Right lung (tissue), 5 donors: ENCODE results near the gene LYRM2. TPM values are rescaled to one million over a fixed set of nuclear protein-coding genes. Genes with fewer than 3 reads are reported as not detected.
"Not testable (repeated sequence)": the region's sequence is repeated elsewhere in the genome, so short reads cannot be mapped to it uniquely, and the experiment has no call there.

Experiments used
- DNase-seq, 2 donors: peaks; one replicate each; pipeline ENCODE4 v3.0.0-alpha.2; 2013
- polyA plus RNA-seq, 5 donors: library from polyadenylated mRNA; unstranded; fragments of 120-200 nt; gene quantifications; one replicate each; pipeline versions ENCODE4 v1.2.1 to v1.2.3, GENCODE V29; 2013; ENCODE audit warnings: inconsistent platforms in 1 of 5, low replicate concordance in 1 of 5; ENCODE audit not compliant: insufficient read length in 5 of 5, insufficient read depth in 1 of 5

The LYRM2 gene
- polyA plus RNA-seq, 5 donors = 31.1 to 52.7 (median 40.9) TPM

DNA sequence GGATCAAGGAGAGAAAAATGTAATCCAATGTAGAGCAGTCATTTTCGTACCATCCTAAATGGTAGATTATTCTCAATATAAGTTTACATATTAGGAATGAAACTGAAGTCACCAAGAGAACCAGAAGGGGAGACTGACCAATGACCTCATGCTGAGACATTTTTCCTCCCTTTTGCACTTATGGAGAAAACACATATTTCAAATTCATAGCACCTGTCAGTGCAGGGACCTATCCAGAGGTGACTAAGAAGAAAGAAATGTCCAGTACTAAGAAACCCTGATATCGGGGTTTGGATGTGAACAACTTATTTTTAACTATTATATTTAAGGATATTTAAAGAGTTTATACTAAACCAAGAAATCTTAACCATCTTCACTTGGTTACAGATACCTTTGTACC is 16.6 kb upstream of the LYRM2 start:
- no peak for DNase-seq

GRCh38 chr6:89650579-89650978 is 12.0 kb upstream of the LYRM2 start:
- DNase-seq = no peak

DNA sequence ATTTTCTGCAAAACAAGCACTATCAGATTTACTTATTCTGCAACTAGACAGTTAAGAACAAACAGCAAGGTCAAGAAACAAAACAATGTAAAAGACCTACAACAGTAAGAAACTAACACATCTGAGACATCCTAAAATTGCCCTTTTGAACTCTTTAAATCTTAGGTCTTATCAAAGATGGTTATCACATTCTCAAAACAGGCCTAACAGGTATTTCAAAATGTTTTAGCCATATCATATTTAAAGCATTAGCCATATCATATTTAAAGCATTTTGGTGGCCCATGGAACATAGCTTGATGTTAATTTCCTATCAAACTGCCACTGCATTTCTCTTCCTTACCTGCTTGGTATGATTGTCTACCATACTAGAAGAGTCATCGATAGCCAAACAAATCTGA is 11.1 kb upstream of the LYRM2 start:
- no peak for DNase-seq

GRCh38 chr6:89644864-89645263 is 6.3 kb upstream of the LYRM2 start:
- no peak for DNase-seq

DNA sequence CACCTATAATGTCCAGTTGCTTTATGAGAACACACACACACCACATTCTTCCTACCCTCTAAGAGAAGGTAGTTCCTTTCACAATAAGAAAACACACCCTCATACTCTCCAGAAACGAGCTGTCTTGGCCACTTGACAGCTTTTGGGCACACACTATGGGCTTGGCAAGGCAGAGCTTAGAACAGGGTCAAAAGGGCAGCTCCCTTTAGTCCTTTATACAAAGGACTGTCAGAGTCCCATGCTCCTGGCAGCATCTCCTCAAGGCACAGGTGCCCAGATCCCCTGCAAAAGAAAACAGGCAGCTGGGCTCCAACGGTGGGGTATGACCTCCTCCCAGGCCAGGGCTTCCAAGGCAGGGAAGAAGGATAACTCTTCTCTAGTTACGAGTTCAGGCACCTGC is 4.9 kb upstream of the LYRM2 start:
- DNase-seq = no peak

DNA sequence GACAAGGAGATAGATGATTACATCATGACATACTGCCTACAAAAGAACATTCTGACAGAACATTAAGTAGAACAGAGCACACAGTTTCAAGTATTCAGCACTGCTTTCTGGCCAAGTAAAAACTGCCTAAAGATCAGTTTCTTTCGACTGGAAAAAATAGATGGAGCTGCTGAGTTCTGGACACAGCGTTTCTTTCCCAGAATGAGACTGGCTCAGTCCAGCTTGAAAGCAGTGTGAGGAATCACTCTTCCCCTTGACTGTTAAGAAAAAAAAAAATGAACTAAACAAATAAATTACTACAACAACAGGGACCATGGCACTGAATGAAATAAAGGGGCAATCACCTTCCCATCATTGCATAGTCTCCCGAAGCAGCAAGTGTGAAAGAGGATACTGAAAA is 4.4 kb upstream of the LYRM2 start:
- no peak for DNase-seq

DNA sequence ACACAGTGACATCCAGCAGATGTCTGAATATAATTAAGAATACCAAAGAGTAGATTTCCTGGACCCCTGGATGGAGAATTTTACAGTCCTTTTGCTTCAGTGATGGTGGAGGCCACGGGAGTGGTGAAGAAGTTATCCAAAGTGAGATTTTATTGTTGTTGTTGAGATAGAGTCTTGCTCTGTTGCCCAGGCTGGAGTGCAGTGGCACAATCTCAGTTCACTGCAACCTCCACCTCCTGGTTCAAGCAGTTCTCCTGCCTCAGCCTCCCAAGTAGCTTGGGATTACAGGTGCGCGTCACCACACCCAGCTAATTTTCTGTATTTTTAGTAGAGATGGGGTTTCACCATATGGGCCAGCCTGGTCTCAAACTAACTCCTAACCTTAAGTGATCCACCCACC is 3.0 kb upstream of the LYRM2 start:
- DNase-seq = not testable (repeated sequence)

GRCh38 chr6:89640804-89641203 is 2.3 kb upstream of the LYRM2 start:
- DNase-seq = no peak

- no peak for DNase-seq
Measured at GRCh38 chr6:89637960-89638319, 607 bp downstream of the LYRM2 start.

GRCh38 chr6:89636412-89636811 is 2.1 kb downstream of the LYRM2 start:
- not testable (repeated sequence) for DNase-seq

DNA sequence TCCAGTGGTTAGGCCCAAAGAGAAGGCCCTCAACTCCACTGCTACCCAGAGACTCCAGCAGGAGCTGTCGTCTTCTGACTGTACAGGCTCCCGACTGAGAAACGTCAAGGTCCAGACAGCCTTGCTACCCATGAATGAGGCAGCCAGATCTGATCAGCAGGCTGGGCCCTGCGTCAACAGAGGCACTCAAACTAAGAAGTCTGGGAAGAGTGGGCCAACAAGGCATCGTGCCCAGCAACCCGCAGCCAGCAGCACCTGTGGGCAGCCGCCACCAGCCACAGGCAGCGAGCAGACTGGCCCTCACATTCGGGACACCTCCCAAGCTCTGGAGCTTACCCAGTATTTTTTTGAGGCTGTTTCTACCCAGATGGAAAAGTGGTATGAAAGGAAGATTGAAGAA is 8.1 kb downstream of the LYRM2 start:
- no peak for DNase-seq

GRCh38 chr6:89623749-89624148 is 14.8 kb downstream of the LYRM2 start:
- DNase-seq = no peak

DNA sequence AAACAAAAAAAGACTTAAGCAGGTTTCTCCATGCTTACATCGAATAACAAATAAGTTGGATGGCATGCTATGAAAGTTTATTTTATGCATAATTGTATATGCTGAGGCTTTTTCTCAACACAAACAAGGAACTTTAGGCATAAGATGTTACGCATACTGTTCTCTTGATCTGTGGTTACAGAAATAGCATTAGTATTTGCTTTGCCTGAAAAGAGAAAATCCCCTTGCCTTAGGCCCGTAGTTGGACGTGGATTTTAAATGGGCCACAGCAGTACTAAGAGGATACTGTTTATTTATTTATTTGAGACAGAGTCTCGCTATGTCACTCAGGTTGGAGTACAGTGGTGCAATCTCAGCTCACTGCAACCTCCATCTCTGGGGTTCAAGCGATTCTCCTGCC is 19.0 kb downstream of the LYRM2 start:
- no peak for DNase-seq

GRCh38 chr6:89618026-89618425 is 20.5 kb downstream of the LYRM2 start:
- DNase-seq = no peak

- DNase-seq = no peak
Measured at GRCh38 chr6:89616531-89616930, 22.0 kb downstream of the LYRM2 start.

DNA sequence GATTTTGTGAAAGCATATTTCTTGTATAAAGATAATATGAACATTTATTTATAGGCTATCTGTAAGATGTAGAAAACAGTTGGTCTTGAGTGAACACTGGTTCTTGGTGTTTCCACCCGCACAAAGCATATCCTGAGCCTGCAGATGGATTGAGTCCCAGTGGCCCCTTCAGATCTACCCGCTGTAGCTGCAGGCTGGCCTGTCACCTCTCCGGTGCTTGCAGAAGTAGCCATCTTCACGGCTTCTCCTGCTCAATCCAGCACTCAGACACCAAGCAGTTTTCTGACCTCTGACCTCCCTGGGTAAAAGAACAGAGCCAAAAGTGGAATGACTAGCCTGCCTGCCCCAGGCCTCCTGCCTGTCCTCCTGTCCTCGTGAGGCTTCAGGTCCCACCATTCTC is 22.7 kb downstream of the LYRM2 start:
- no peak for DNase-seq

- no peak for DNase-seq
Measured at GRCh38 chr6:89613790-89614189, 24.8 kb downstream of the LYRM2 start.

- no peak for DNase-seq
Measured at GRCh38 chr6:89612121-89612520, 26.4 kb downstream of the LYRM2 start.

DNA sequence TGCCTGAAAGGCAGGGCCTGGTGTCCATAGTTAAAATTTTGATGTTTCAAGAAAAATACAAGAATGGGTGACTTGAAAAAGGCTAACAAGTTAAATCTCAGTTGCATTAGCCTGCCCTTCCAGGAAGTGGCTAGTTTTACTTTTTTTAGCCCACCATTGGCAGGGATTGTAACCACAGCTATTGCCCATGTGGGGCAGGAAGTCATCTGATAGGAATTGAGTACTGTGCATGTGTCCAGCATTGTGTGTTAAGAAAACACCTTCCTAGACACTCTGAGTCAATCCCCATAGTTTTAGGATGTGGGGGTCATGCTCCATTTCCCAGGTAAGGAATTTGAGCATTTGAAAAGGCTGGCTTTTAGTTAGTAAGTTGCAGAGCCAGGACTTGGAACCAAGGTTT is 26.9 kb downstream of the LYRM2 start:
- DNase-seq = no peak

GRCh38 chr6:89610149-89610642 is 28.4 kb downstream of the LYRM2 start:
- no peak for DNase-seq

GRCh38 chr6:89605861-89606260 is 32.7 kb downstream of the LYRM2 start:
- no peak for DNase-seq

GRCh38 chr6:89604653-89605052 is 33.9 kb downstream of the LYRM2 start:
- DNase-seq = no peak

DNA sequence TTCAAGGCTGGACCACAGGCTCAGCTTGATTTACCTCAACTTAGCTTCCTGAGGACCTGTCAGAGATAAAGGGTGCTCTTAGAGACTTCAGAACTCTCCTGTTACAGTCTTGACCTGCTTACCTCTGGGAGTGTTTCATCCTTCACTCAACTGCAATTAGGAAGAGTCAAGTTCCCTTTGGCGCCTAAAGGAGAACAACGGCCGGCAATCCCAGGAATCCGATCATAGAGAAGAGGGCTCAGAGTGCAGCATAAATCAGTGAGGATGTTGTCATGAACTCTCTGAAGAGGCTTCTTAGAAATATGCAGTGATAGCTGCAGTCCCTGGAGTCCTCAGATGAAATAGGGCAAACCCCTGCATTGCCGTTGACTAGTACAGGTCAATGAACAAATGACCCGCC is 36.4 kb downstream of the LYRM2 start:
- DNase-seq = no peak

- no peak for DNase-seq
Measured at GRCh38 chr6:89599727-89600126, 38.8 kb downstream of the LYRM2 start.

- DNase-seq = peak; percentile 31 to 32
Measured at GRCh38 chr6:89597988-89598387, 40.6 kb downstream of the LYRM2 start.
